ENCODE results near the gene TSHZ1. TPM values are rescaled to one million over a fixed set of nuclear protein-coding genes. Genes with fewer than 3 reads are reported as not detected.

Gene TSHZ1
- total RNA-seq, 1 experiment from 2014 or later: 9.7 TPM

GRCh38 chr18:75253043-75253442, 42.4 kb downstream of the TSHZ1 start:
- DNase-seq (ENCODE audit: unreplicated experiment): no peak
- TF ChIP-seq, protein P1, sequence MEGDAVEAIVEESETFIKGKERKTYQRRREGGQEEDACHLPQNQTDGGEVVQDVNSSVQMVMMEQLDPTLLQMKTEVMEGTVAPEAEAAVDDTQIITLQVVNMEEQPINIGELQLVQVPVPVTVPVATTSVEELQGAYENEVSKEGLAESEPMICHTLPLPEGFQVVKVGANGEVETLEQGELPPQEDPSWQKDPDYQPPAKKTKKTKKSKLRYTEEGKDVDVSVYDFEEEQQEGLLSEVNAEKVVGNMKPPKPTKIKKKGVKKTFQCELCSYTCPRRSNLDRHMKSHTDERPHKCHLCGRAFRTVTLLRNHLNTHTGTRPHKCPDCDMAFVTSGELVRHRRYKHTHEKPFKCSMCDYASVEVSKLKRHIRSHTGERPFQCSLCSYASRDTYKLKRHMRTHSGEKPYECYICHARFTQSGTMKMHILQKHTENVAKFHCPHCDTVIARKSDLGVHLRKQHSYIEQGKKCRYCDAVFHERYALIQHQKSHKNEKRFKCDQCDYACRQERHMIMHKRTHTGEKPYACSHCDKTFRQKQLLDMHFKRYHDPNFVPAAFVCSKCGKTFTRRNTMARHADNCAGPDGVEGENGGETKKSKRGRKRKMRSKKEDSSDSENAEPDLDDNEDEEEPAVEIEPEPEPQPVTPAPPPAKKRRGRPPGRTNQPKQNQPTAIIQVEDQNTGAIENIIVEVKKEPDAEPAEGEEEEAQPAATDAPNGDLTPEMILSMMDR (IDR thresholded peaks at IDR 0.05; ENCODE audit: unreplicated experiment): no peak
- peaks cover 23% of the 10 kb centered on the region for H3K4me1 Mint-ChIP-seq (ENCODE audit: insufficient read depth, unreplicated experiment)
- ChIA-PET CTCF (no interaction called here), POLR2A (no interaction called here)
- BruUV-seq (replicated peaks): no TSS peak
- no peaks in the 10 kb centered on the region for H3K36me3 Mint-ChIP-seq (ENCODE audit: insufficient read depth, unreplicated experiment)
- H3K4me3 Mint-ChIP-seq (ENCODE audit: unreplicated experiment): no peak overlapping the region
- H3K27me3 Mint-ChIP-seq (ENCODE audit: insufficient read depth, unreplicated experiment): no peaks in the 10 kb centered on the region
- no peaks in the 10 kb centered on the region for H3K9me3 Mint-ChIP-seq (ENCODE audit: unreplicated experiment)
- no peak overlapping the region for H3K27ac Mint-ChIP-seq (ENCODE audit: low read depth, unreplicated experiment)
- intact Hi-C loops (cut with micrococcal nuclease): no loop called here

DNA sequence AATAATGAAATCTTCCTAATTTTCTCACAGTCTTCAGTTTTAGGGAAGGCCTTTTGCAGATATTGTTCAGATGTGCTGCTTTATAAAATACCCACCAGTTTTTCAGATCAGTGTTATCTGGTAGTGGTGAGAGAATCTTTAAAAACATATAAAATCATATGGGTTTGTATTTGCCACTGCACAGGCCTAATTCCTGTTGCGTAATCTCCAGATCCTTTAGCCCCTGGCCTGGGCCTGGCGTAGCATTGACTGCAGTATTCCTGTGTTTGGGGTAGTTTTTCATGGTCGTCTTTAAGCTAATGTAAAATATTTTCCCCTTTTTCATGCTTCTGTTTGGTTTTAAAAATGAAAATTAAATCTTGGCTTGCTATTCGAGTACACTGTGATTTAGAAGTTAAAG, 43.2 kb downstream of the TSHZ1 start:
- Mint-ChIP-seq H3K36me3 (ENCODE audit: insufficient read depth, unreplicated experiment) (no peaks in the 10 kb centered on the region), H3K27ac (ENCODE audit: low read depth, unreplicated experiment) (no peak overlapping the region), H3K4me1 (ENCODE audit: insufficient read depth, unreplicated experiment) (peaks cover 23% of the 10 kb centered on the region), H3K4me3 (ENCODE audit: unreplicated experiment) (no peak overlapping the region), H3K27me3 (ENCODE audit: insufficient read depth, unreplicated experiment) (no peaks in the 10 kb centered on the region), H3K9me3 (ENCODE audit: unreplicated experiment) (no peaks in the 10 kb centered on the region)
- BruUV-seq (replicated peaks): no TSS peak
- TF ChIP-seq, protein P1 (IDR thresholded peaks at IDR 0.05; ENCODE audit: unreplicated experiment): no peak
- POLR2A ChIA-PET: no interaction called here
- DNase-seq (ENCODE audit: unreplicated experiment): peak; percentile 26
- intact Hi-C loops (cut with micrococcal nuclease): no loop called here
- CTCF ChIA-PET: no interaction called here

DNA sequence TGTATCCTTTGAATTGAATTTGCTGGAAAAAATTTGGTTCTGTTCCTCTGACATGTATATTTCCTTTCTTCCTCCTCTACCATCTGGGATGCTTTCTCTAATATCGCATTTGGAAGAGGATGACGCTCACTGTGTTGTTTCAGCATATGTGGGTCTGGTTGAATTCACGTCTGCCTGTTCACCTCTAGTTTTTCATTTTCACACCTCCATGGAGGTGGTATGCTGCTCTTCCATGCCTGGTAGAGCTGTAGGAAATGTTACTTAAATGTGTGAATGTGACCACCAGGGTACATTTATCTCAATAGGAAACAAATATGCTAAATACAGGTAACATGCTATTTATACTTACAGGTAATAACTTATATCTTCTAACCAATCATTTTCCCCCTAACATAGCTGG, 44.5 kb downstream of the TSHZ1 start:
- CTCF ChIA-PET: no interaction called here

DNA sequence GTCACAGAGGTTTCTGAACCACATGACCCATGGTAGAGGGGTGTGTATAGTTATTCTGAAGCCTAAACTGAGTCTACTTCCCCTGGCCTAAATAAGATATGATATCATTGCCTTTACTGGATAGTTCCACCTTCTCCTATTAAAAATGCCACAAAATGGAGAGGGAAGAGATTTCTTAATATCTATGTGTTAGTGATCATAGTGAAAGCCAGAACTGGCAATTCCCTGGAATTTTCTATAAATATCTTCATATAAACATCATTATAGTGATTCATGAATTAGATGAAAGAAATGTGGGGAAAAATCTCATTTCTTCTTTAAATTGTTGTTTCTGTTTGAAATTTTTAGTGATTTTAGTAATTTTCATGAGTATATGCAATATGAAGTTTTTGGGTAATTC, 45.8 kb downstream of the TSHZ1 start:
- Mint-ChIP-seq H3K36me3 (ENCODE audit: insufficient read depth, unreplicated experiment) (no peaks in the 10 kb centered on the region), H3K4me3 (ENCODE audit: unreplicated experiment) (no peak overlapping the region), H3K9me3 (ENCODE audit: unreplicated experiment) (no peaks in the 10 kb centered on the region), H3K27ac (ENCODE audit: low read depth, unreplicated experiment) (no peak overlapping the region), H3K4me1 (ENCODE audit: insufficient read depth, unreplicated experiment) (peaks cover 16% of the 10 kb centered on the region), H3K27me3 (ENCODE audit: insufficient read depth, unreplicated experiment) (no peaks in the 10 kb centered on the region)
- POLR2A ChIA-PET: interaction anchor here (1.5 kb wide), 1 partner anchor 10 kb away, joined by 5 read pairs; no protein-coding TSS in a partner anchor
- no TSS peak for BruUV-seq (replicated peaks)
- intact Hi-C loops (cut with micrococcal nuclease): no loop called here
- CTCF ChIA-PET: interaction anchor here (0.8 kb wide), 1 partner anchor 195 kb away, joined by 4 read pairs; no protein-coding TSS in a partner anchor
- TF ChIP-seq, protein P1 (IDR thresholded peaks at IDR 0.05; ENCODE audit: unreplicated experiment): no peak
- DNase-seq (ENCODE audit: unreplicated experiment): no peak

More for the DNA sequence above, 44.5 kb downstream of the TSHZ1 start:
- Mint-ChIP-seq H3K27me3 (ENCODE audit: insufficient read depth, unreplicated experiment) (no peaks in the 10 kb centered on the region), H3K27ac (ENCODE audit: low read depth, unreplicated experiment) (no peak overlapping the region), H3K4me1 (ENCODE audit: insufficient read depth, unreplicated experiment) (peaks cover 18% of the 10 kb centered on the region), H3K9me3 (ENCODE audit: unreplicated experiment) (no peaks in the 10 kb centered on the region), H3K4me3 (ENCODE audit: unreplicated experiment) (no peak overlapping the region), H3K36me3 (ENCODE audit: insufficient read depth, unreplicated experiment) (no peaks in the 10 kb centered on the region)
- TF ChIP-seq, protein P1 (IDR thresholded peaks at IDR 0.05; ENCODE audit: unreplicated experiment): no peak
- POLR2A ChIA-PET: interaction anchor here (0.7 to 1.6 kb wide), 3 partner anchors 9 to 45 kb away, joined by 3 to 6 read pairs (median 5); partner anchors contain the start of gene TSHZ1
- intact Hi-C loops (cut with micrococcal nuclease): no loop called here
- no peak for DNase-seq (ENCODE audit: unreplicated experiment)
- no TSS peak for BruUV-seq (replicated peaks)
